NCI-H1417 (cell line): ENCODE data around the gene TNKS2.
A peak's percentile ranks its signal among the peaks of the same experiment; 100 is the strongest.
"Not testable (repeated sequence)": the region's sequence is repeated elsewhere in the genome, so short reads cannot be mapped to it uniquely, and the experiment has no call there.

Source experiments
- DNase-seq, 3 experiments: peaks; one replicate each; lab custom pipeline; 2025; lab: John Stamatoyannopoulos, UW

Gene TNKS2

GRCh38 chr10:91865562-91866081 is 67.4 kb downstream of the TNKS2 start:
- DNase-seq = no peak

GRCh38 chr10:91875156-91875555 is 76.9 kb downstream of the TNKS2 start:
- DNase-seq = no peak

GRCh38 chr10:91875779-91876178 is 77.6 kb downstream of the TNKS2 start:
- no peak for DNase-seq

GRCh38 chr10:91879515-91880170 is 81.4 kb downstream of the TNKS2 start:
- DNase-seq = no peak

GRCh38 chr10:91880310-91880709 is 82.1 kb downstream of the TNKS2 start:
- no peak for DNase-seq

- DNase-seq = peak; percentile 32 to 78 (median 54)
Measured at GRCh38 chr10:91883549-91884444, 85.6 kb downstream of the TNKS2 start.

GRCh38 chr10:91884536-91884935 is 86.3 kb downstream of the TNKS2 start:
- no peak for DNase-seq

- no peak for DNase-seq
Measured at GRCh38 chr10:91885362-91886079, 87.3 kb downstream of the TNKS2 start.

GRCh38 chr10:91886954-91887271 is 88.7 kb downstream of the TNKS2 start:
- DNase-seq = no peak

- DNase-seq = peak; percentile 1 to 60 (median 27)
Measured at GRCh38 chr10:91887272-91888076, 89.2 kb downstream of the TNKS2 start.

GRCh38 chr10:91891125-91892001 is 93.1 kb downstream of the TNKS2 start:
- DNase-seq = no peak

GRCh38 chr10:91893051-91893450 is 94.8 kb downstream of the TNKS2 start:
- DNase-seq = no peak

- not testable (repeated sequence) for DNase-seq
Measured at GRCh38 chr10:91894261-91894685, 96.0 kb downstream of the TNKS2 start.

GRCh38 chr10:91896212-91896756 is 98.1 kb downstream of the TNKS2 start:
- DNase-seq = no peak

GRCh38 chr10:91897421-91897820 is 99.2 kb downstream of the TNKS2 start:
- no peak for DNase-seq

- peak in 1 of 3 experiments; percentile 32 for DNase-seq
Measured at GRCh38 chr10:91901784-91902677, 103.8 kb downstream of the TNKS2 start.

- DNase-seq = no peak
Measured at GRCh38 chr10:91907033-91907594, 108.9 kb downstream of the TNKS2 start.

GRCh38 chr10:91907914-91908336 is 109.7 kb downstream of the TNKS2 start:
- DNase-seq = peak in 1 of 3 experiments; percentile 40
